GM20431 (cell line): Measurements from ENCODE around the gene PNPLA6.

Experiments
- in situ Hi-C: fragments of 300-500 bp; cut with MseI, MboI; formaldehyde crosslinking; loops from one replicate; pipeline ENCODE4 v1.15.0; 2020; ENCODE audit warnings: low sequenced_read_pairs; ENCODE audit not compliant: unreplicated experiment

Gene PNPLA6

DNA sequence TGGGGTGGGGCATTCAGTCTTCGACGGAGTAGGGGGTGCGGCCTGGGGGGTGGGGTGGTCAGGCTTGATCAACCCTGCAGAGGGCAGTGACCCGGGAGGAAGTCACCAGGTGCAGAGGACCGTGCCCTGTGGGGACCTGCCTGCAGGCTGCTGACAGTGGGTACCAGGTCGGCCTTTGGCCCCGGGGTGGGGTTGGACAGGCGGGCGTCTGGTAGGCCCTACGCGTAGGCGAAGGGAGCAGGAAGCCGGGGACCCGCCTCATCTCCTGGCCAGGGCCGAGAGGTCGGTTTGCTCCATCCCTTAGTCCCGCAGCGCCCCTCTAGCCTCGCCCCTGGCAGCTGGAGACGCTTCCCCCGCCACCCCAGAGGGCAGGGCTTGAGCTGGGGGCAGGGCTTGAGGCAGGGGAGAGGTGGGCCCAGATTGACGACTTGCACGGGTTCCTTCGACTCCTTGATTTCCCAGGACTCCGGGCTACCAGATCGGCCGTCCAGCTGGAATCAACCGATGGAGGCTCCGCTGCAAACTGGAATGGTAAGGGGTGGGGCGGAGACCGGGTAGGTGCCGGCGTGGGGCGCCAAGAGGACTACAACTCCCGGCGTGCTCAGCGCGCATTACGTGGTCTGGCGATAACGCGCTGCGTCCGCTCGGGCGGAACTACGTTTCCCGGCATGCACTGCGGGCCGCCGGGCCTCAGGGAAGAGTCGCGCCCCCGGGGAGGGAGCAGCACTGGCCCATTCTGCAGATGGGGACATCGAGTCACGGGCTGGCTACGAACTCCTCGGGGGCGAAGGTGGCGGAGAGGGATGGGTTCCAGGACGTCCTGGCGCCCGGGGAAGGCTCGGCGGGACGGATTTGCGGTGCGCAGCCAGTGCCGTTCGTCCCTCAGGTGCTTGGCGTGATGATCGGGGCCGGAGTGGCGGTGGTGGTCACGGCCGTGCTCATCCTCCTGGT lies at the start of gene PNPLA6:
Gene PNPLA6 (plus strand): TSS at position 671 of the 951 bp plus-strand sequence. CDS start 72 bp downstream, at position 743.
- in situ Hi-C loops, result no loop called here

DNA sequence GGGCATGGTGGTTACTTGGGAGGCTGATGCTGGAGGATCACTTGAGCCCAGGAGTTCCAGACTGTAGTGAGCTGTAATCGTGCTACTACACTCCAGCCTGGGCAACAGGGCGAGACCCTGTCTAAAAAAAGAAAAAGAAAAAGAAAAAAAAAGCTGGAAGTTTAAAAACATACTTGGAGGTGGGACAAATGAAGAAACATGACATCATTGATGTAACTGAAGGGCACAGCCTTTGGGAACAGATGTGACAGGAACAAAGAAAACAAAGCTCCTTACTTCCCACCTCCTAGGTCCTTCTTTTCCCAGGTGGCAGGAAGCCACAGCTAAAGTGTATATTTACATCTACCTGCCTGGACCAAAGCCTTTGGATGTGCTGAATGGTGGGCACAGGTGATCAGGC lies 48.6 kb upstream of the PNPLA6 start:
- in situ Hi-C loops, result no loop called here

DNA sequence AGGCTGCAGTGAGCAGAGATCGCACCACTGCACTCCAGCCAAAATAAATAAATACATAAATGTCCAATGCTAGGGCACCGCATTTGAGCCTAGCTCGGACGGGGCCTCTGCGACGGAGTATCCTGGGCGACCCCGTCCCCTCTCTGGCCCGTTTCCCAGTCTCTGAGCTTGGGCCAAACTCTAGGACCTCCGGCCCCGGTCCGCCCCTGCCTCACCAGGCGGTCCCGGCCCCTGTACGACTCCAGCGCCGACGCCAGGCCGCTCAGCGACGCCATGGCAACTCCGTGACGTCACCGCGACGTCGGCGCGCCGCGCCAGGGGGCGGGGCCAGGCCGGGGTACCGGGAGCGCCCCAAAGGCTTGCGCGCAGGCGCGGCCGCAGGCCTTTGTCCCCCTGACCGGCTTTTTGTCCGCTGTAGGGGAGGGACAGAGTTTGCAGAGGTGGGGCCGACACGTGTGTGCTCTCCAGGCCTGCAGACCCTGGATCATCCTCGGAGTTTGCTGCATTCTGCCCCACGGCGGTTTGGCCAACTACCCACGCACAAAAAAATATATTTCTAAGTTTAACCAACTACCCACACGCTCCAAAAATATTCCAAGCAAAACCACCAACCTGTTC lies 46.7 kb upstream of the PNPLA6 start, which contains the start of gene PEX11G:
Gene PEX11G (minus strand): TSS at position 300 of the 618 bp plus-strand sequence. CDS start 25 bp downstream, at position 275.
- in situ Hi-C loops, result no loop called here

DNA sequence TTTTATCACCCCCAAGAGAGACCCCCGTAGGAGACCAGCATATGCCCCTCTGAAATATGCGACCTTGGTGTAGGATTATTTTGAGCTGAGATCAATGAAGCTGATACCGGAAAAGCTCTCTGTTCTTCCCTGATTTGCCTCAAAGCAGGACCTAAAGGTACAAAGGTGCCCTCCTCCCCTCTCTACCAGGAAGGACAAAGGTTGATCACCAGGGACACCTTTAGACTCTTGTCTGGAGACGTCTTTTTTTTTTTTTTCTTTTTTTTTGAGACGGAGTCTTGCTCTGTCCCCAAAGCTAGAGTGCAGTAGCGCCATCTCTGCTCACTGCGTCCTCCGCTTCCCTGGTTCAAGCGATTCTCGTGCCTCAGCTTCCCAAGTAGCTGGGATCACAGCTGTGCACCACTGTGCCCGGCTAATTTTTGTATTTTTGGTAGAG lies 45.9 kb upstream of the PNPLA6 start:
- in situ Hi-C loops, result no loop called here

DNA sequence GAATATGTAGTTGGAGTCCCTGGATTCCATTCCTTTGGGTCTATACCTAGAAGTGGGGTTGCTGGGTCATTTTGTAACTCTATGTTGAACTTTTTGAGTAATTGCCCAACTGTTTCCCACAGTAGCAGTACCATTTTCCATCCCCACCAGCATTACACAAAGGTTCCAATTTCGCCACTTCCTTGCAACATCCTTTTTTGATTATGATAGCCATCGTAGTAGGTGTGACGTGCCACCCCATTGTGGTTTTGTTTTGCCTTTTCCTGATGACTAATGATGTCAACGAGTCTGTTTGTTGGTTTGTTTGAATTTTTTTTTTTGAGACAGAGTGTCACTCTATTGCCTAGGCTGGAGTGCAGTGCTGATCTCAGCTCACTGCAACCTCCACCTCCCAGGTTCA lies 43.4 kb upstream of the PNPLA6 start:
- in situ Hi-C loops, result no loop called here

GRCh38 chr19:7492558-7492957 lies 43.0 kb upstream of the PNPLA6 start:
- in situ Hi-C loops, result no loop called here

- in situ Hi-C loops, result no loop called here
Observed at GRCh38 chr19:7494416-7495098, 41.0 kb upstream of the PNPLA6 start.

DNA sequence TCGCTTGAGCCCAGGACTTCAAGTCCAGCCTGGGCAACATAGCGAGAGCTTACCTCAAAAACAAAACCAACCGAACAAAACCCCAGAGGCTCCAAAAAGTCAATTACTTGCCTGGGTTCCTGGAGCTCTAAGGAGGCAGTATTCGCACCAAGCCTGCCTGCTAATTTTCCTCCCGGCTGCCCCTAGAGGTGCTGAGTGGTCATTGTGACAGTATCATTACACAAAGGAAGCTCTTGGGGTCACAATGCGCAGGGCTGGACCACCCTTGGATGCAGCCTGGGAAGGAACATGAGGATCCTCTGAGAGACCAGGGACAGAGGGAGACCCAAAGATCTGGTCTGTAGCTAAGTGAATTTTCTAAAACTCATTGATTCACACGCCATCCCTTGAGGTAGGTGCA lies 38.2 kb upstream of the PNPLA6 start:
- in situ Hi-C loops, result no loop called here

GRCh38 chr19:7500811-7501450 lies 34.6 kb upstream of the PNPLA6 start:
- in situ Hi-C loops, result no loop called here

DNA sequence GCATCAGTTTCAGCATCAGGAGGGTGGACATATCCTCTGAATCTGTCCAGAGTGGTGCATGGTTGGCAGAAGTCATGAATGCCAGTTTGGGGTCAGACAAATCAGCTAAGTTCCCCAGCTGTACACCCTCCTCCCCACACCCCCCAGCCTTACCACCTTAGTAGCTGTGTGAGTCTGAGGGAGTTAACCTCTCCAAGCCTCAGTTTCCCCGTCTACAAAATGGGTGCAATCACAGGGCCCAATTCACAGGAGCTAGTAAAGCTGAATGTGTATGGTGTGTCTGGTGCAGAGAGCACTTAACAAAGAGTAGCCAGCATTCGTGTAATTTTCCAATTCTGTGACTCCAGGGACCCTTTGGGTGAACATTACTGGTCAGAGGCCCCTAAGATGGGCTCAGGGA lies 33.0 kb upstream of the PNPLA6 start:
- in situ Hi-C loops, result no loop called here

DNA sequence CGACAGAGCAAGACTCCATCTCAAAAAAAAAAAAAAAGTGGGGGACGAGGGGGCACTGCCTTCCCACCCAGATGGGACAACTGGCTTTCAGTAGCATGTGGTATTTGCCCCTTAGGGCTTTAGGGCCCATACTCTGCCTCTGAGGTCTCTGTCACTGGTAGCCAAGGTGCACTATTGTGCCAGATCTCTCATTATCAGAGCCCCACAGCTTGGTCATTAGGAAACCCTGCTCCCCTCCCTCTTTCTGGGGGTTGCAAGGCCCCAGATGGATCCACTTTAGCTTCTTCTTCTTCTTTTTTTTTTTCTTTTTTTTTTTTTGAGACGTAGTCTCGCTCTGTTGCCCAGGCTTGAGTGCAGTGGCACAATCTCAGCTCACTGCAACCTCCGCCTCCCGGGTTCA lies 30.8 kb upstream of the PNPLA6 start:
- in situ Hi-C loops, result no loop called here

- in situ Hi-C loops, result no loop called here
Observed at GRCh38 chr19:7505288-7505681, 30.2 kb upstream of the PNPLA6 start.

DNA sequence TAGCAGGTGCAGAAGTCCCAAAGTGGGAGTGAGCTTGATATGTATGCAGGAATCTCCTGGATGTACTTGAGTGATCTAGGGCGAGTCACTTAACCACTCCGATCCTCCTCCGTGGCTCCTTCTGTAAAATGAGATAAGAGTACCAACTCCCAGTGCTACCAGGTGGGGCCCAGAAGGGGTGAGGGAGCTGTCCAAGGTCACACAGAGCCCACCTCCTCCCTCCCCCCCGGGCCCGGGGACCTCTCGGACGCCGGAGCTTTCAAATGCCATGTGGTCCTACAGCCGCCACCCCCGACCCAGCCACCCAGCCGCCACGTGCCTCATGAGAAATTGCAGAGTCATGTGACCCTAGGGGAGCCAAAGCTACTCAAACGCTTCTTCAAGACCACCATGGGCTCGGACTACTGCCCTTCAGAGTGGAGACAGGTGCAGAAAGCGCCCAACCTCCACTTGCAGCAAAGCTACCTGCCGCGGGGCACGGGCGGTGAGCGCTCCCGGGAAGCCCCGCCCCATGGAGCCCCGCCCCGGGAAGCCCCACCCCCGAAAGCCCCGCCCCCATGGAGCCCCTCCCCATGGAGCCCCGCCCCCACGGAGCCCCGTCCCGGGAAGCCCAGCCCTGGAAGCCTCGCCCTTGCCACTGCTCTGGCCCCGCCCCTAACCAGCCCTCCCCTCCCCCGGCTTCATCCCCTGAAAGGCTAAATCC lies 29.7 kb upstream of the PNPLA6 start:
- in situ Hi-C loops, result no loop called here

DNA sequence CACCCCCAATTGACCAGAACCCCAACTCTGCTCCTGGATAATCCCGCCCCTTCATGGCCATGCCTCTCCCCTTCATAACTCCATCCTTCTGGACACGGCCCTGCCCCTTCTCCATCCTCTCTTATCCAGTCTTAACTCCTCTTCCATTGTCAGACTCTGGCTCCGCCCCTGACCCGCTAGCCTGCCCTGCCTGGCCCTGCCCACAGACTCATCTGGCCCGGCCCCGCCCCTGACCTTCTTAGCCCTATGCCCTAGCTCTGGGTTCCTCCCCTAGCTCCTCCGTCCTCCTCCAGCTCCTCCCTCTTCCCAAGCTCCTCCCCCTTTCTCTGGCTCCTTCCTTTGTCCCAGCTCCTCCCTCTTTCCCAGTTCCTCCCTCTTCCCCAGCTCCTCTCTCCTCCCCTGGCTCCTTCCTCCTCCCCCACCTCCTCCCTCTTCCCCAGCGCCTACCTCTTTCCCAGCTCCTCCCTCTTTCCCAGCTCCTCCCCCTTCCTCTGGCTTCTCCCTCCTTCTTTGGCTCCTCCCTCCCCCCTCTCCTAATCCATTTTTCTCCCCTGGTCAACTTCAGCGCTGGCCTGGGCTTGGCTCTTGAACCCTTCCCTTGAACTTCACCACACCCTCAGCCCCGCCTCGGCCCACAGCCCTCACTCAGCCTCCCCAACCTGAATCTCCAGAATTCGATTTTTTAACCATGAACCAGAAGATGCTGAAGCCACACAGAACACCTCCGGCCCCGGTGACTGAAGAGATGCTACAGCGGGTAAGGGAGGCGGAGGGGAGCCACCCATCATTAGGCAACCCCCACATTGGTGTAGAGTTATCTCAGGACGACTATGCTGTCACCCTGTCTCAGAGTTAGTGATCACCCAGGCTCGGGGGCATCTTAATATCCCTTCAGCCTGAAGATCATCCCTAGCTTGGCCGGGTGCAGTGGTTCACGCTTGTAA lies 28.9 kb upstream of the PNPLA6 start:
- in situ Hi-C loops, result no loop called here

DNA sequence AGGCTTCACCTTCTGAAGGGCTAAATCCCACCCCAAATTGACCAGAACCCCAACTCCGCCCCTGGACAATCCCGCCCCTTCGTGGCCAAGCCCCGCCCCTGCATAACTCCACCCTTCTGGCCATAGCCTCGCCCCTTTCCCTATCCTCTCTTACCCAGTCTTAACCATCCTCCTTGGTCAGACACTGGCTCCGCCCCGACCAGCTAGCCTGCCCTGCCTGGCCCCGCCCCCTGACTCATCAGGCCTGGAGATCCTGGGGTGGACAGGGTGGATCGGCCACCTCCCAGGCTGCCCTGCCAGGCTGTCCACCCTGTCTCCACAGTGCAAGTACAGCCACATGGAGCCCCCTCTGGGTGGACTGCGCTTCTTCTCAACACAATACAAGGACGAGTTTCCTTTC lies 27.6 kb upstream of the PNPLA6 start:
- in situ Hi-C loops, result no loop called here

DNA sequence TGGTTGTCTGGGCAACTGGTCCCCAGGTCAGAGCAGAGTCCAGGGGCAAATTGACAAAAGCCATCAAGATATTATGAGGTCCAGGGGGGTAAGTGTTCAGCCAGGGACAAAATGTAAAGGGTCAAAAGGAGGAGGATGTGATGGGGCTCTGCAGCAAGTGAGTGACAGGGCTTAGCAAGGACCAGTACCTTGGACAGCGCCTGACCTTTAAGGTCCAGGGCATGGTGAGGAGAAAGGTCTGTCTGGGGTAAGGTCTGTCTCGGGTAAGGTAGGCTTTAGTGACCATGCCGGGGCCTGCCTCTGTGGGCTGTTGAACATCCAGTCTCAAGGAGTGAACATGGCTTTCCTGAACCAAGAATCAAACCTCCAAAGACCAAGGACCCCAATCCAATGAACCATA lies 25.9 kb upstream of the PNPLA6 start:
- in situ Hi-C loops, result no loop called here

GRCh38 chr19:7512400-7512851 lies 23.1 kb upstream of the PNPLA6 start:
- in situ Hi-C loops, result no loop called here

- in situ Hi-C loops, result no loop called here
Observed at GRCh38 chr19:7513809-7514642, 21.5 kb upstream of the PNPLA6 start.
